ENCODE results near the gene SYNCRIP.
"Not testable (repeated sequence)": the region's sequence is repeated elsewhere in the genome, so short reads cannot be mapped to it uniquely, and the experiment has no call there.

The SYNCRIP gene

DNA sequence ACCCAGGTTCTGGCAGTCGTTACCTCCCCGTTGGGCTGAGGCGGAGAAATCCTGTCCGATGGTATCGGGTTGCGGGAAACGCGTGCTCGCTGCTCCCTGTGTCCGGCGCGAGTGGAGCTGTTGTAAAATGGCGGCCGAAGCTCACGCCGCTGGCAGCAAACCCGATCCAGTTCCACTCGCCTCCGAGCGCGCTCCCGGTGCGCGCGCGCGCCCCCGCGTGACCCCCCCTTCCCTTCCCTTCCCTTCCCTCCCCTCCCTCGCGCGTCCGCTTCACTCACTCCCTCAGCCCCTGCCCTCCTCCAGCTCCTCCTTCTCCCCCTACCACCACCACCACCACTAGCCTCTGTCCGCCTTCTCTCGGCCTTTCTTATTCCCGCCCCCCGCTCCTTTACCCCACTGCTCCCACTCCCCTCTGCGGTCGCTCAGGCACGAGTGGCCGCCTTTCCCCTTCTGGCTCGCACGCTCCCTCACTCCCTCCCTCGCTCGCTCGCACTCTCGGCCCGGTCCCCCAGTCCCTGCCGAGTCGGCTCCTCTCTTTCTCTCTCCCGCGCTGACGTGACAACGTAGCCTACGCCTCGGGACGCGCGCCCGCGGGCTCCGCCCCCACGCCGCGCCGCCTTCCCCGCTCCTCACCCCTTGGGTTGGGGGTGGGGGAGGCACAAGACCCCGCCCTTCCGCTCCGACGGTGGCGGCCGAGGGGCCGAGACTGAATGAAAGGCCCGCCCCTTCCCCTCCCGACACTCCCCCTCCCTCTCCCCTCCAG lies at the start of gene SYNCRIP:
TSS of gene SYNCRIP (minus strand) at position 113 of the 763 bp plus-strand sequence. CDS start 1,447 bp downstream, outside the sequence.
- no peak for FAIRE-seq

- no peak for FAIRE-seq
Measured at GRCh38 chr6:85691478-85691877, 48.8 kb upstream of the SYNCRIP start.

- no peak for FAIRE-seq
Measured at GRCh38 chr6:85690071-85690470, 47.4 kb upstream of the SYNCRIP start.

GRCh38 chr6:85685713-85686112 lies 43.0 kb upstream of the SYNCRIP start:
- no peak for FAIRE-seq

DNA sequence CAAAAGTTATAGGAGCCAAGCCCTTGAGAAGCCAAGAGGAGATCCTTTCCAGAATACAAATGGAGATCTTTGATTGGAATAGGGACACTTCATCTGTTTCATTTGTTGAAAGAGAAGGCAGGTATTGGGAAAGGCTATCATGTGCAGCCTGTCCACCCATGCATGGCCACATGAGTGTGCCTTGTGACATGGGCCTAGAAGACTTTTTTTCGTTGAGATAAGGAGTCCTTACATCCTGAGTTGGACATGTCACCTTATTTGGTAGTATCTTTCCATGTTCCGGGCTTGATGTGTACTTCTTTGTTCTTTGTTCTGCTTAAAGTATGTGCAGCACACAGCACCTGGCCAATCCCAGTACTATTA lies 42.1 kb upstream of the SYNCRIP start:
- no peak for FAIRE-seq

- FAIRE-seq: no peak
Measured at GRCh38 chr6:85684133-85684808, 41.6 kb upstream of the SYNCRIP start.

- FAIRE-seq: not testable (repeated sequence)
Measured at GRCh38 chr6:85681899-85682298, 39.2 kb upstream of the SYNCRIP start.

GRCh38 chr6:85680388-85680787 lies 37.7 kb upstream of the SYNCRIP start:
- no peak for FAIRE-seq

- FAIRE-seq: no peak
Measured at GRCh38 chr6:85679445-85680123, 36.9 kb upstream of the SYNCRIP start.

DNA sequence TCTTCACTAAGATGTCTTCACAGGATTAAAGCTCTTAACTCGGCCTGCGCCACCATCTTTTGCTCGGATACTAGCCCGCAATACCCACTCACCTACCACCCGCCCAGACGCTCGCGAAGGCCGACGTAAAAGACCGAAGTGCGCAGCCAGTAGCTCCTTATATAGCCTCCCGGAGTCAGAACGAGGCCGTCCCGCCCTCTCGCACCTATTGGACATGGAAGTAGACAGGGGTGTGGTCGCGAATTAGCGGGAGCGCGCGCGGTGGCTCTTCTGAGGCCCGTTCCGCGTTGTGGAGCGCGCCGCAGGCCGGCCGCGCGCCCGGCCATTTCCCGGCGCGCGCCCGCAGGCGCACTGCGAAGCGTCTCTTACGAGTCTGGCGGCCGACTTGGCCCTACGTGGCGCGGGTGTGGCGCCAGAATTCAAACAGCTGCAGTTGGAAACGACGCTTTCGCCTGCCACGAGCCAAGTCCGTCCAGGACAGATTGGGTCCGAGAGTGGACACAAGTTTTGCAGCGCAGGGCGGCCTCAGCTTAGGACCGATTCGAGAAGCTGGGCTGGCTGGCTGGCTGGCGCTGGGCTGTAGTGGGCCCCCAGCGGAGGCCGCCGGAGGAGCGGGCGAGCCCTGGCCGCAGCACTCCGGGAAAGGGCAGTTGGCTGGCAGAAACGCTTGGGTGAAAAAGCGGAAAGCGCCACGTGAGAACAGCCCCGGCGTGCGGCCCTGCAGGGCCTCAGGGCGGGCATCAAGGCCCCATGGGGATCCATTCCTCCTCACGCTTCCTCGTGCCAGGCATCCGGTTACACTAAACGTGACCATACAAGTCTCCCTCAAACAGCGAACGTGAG lies 36.1 kb upstream of the SYNCRIP start:
- no peak for FAIRE-seq

GRCh38 chr6:85678026-85678601 lies 35.4 kb upstream of the SYNCRIP start:
- no peak for FAIRE-seq

DNA sequence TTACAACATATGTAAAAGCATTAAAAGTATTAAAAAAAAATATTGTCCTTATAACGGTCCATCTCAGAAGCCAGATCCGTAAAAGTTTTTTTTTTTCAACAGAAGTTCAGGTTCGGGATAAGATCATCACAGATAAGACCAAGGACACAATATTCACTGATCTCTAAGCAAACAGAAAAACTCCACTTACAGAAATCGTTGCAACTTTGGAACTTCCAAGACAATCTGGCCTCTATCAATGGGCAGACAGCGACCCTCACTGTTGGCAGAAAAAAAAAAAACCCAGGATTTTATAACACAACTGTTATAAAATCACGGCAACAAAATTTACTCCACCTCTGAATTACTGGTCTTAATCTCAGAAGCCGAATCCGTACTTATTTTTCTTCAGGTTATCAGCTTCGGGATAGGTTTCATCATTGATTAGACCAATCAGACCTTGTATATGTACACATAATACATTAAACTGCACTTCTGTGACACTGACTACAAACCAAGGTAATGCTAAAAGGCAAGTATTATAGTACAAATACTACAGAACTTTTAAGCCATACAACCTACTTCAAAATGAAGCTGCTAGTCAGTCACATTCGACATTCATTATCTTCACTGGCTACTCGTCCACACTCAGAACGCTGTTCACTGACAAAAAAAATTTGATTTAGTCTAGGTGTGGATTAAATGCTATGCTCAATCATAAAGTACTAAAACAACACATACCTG lies 34.7 kb upstream of the SYNCRIP start:
- no peak for FAIRE-seq

- no peak for FAIRE-seq
Measured at GRCh38 chr6:85676086-85676729, 33.5 kb upstream of the SYNCRIP start.

DNA sequence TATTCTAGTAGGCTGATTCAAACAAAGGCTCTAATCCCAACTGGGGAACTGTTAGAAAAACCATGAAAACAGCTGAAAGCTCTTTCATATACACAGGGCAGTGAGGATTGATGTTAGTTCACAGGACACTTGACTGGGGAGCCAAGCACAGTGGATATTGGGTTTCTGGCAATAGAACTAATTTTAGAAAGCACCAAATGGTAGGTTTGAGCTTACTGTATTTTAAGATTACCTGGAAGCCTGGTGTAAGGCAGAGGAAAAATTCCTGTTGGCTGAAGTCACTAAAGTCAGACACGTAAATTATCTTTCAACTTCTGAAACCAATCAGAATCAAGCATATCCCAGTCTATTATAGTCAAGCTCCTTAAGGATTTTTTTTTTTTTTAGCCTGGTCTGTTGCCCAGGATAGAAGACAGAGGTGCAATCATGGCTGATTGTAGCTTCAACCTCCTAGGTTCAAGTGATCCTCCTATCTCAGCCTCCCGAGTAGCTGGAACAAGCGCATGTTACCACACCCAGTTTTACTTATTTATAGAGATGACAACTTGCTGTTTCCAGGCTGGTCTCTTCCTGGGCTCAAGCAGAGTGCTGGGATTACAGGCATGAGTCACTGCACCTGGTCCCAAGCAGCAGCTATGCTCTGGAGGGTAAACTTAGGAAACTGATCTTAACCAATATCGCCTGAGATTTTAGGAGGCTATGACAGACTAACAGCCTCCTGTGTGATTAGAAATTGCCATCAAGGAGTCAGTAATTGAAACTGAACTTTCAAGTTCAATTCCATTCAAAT lies 32.5 kb upstream of the SYNCRIP start:
- no peak for FAIRE-seq

- no peak for FAIRE-seq
Measured at GRCh38 chr6:85674604-85675003, 31.9 kb upstream of the SYNCRIP start.

GRCh38 chr6:85673198-85674139 lies 30.8 kb upstream of the SYNCRIP start:
- FAIRE-seq: no peak

GRCh38 chr6:85672623-85673022 lies 29.9 kb upstream of the SYNCRIP start:
- no peak for FAIRE-seq

- no peak for FAIRE-seq
Measured at GRCh38 chr6:85672050-85672449, 29.4 kb upstream of the SYNCRIP start.

- no peak for FAIRE-seq
Measured at GRCh38 chr6:85670573-85670972, 27.9 kb upstream of the SYNCRIP start.
